Mononuclear cell (primary cell): Measurements from ENCODE around the gene NR6A1. TPM values are rescaled to one million over a fixed set of nuclear protein-coding genes. Genes with fewer than 3 reads are reported as not detected.

Source experiments
- H3K27me3 ChIP-seq: 2 replicates; pipeline ENCODE4 v1.6.0; 2011; ENCODE audit warnings: low read length, control low read depth; ENCODE audit not compliant: insufficient read depth
- H3K4me1 ChIP-seq: 2 replicates; pipeline ENCODE4 v1.5.1; 2011; ENCODE audit warnings: mild to moderate bottlenecking, low read length, control low read depth; ENCODE audit not compliant: insufficient read depth
- H3K4me3 ChIP-seq: 2 replicates; pipeline ENCODE4 v1.5.1; 2011; ENCODE audit warnings: mild to moderate bottlenecking, low read length, moderate library complexity
- H3K9me3 ChIP-seq: 2 replicates; pipeline ENCODE4 v1.5.1; 2011; ENCODE audit warnings: low read depth, mild to moderate bottlenecking, control low read depth, low read length
- total RNA-seq: library from RNA; depleted of rRNA; stranded (reverse); fragments of >200 nt; gene quantifications from one replicate; pipeline ENCODE4 v1.2.3, GENCODE V29; 2012

NR6A1 gene
- total RNA-seq, 1 donor, result 0.42 TPM

- Histone ChIP-seq H3K27me3 (no peaks in the 10 kb centered on the region), H3K4me1 (peaks cover 13% of the 10 kb centered on the region), H3K4me3 (no peak overlapping the region), H3K9me3 (no peaks in the 10 kb centered on the region)
These were observed 107.0 kb downstream of the NR6A1 start for GRCh38 chr9:124664143-124664542.

DNA sequence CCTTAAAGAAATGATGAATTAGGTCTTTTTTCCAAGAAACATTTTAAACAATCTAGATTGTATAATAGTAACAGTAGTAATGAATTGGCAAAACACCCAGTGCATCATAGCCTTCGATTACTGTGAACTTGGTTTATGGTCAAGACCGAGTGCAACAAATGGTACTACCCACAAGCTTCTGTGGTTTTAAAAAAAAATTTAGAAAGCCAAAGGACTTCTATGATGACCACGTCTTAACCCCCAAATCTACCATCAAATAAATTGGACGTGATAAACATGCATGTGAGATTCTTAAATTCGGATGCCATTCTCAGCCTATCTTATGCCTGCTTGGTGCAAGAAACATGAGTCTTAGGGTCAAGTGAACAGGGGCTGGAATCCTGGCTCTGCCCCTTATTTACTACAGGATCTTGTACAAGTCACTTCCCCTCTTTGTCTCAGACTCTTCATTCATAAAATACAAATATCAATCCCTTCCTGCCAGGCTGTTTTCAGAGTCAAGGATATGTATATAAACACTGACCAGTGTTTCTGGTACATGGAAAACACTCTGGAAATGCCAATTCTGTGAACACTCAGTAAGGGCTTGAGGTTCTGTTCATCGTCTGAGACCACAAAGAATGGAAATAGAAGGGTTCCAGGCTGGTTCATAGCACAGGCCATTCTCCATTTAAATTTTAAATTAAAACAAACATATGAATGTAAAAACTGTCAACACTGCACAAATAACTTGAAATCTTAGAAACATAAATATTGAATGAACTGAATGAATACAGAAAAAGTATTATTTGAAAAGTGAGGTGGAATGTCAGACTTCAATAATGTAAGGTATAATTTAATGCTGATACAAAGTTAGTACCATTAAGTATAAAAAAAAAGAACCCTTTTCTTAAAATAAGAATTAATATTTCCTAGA, 107.8 kb downstream of the NR6A1 start:
- H3K9me3 ChIP-seq, result no peaks in the 10 kb centered on the region
- H3K4me3 ChIP-seq, result no peak overlapping the region
- no peaks in the 10 kb centered on the region for H3K27me3 ChIP-seq
- peaks cover 18% of the 10 kb centered on the region for H3K4me1 ChIP-seq

- Histone ChIP-seq H3K4me3 (no peak overlapping the region), H3K4me1 (peaks cover 24% of the 10 kb centered on the region), H3K27me3 (no peaks in the 10 kb centered on the region), H3K9me3 (no peaks in the 10 kb centered on the region)
These were observed 108.5 kb downstream of the NR6A1 start for GRCh38 chr9:124662561-124662960.

GRCh38 chr9:124661271-124661670, 109.8 kb downstream of the NR6A1 start:
- H3K27me3 ChIP-seq, result no peaks in the 10 kb centered on the region
- no peaks in the 10 kb centered on the region for H3K9me3 ChIP-seq
- H3K4me1 ChIP-seq, result peaks cover 24% of the 10 kb centered on the region
- H3K4me3 ChIP-seq, result no peak overlapping the region

DNA sequence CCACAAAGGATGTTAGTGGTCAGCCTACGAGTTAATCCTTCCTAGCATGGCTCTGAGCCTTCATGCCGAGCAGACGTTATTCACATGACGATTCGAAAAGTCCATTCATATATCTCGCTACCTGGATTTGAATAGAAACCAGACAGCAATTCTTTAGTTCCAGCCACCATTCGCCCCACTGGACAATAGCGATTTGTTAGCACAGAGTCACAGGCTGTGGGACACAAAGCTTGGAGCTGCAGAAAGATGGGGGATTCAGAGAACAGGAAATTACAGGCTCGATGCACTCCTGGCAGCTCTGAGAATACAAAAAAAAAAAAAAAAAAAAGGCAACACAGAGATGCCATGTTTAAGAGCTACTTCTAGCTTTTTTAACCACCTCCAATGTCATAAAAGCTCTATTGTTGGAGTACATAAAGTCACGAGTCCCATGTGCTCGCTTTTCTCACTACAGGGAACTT, 110.7 kb downstream of the NR6A1 start:
- H3K4me3 ChIP-seq, result peak overlapping the region; percentile 37
- H3K9me3 ChIP-seq, result no peaks in the 10 kb centered on the region
- H3K27me3 ChIP-seq, result no peaks in the 10 kb centered on the region
- peaks cover 24% of the 10 kb centered on the region for H3K4me1 ChIP-seq

GRCh38 chr9:124659099-124659659, 111.9 kb downstream of the NR6A1 start:
- Histone ChIP-seq H3K27me3 (no peaks in the 10 kb centered on the region), H3K9me3 (no peaks in the 10 kb centered on the region), H3K4me3 (peak overlapping the region; percentile 52), H3K4me1 (peaks cover 27% of the 10 kb centered on the region)

GRCh38 chr9:124658165-124659017, 112.7 kb downstream of the NR6A1 start:
- Histone ChIP-seq H3K4me3 (peak overlapping the region; percentile 52), H3K9me3 (no peaks in the 10 kb centered on the region), H3K4me1 (peaks cover 29% of the 10 kb centered on the region), H3K27me3 (no peaks in the 10 kb centered on the region)

- H3K27me3 ChIP-seq, result no peaks in the 10 kb centered on the region
- no peaks in the 10 kb centered on the region for H3K9me3 ChIP-seq
- peaks cover 26% of the 10 kb centered on the region for H3K4me1 ChIP-seq
These were observed 113.6 kb downstream of the NR6A1 start for GRCh38 chr9:124657516-124657915.

DNA sequence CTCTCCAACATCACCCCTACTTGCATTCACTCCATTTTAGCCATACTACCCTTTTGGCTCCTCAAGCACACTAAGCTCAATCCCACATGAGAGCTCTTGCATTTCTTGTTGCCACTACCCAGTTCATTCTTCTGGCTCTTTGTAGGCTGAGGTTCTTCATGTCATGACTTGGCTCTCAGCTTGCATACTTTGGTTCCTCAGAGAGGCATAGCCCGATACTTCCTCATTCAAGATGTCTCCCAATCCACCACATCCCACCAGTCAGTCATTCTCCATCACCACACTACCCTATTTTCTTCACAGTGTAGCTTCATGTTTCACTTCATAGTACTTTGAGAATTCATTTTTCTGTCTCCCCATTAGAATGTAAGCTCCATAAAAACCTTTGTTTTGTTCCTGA, 116.7 kb downstream of the NR6A1 start:
- no peaks in the 10 kb centered on the region for H3K27me3 ChIP-seq
- H3K4me3 ChIP-seq, result no peak overlapping the region
- H3K9me3 ChIP-seq, result no peaks in the 10 kb centered on the region
- peaks cover 19% of the 10 kb centered on the region for H3K4me1 ChIP-seq

More at GRCh38 chr9:124657516-124657915, 113.6 kb downstream of the NR6A1 start:
- no peak overlapping the region for H3K4me3 ChIP-seq

- Histone ChIP-seq H3K27me3 (no peaks in the 10 kb centered on the region), H3K4me3 (no peak overlapping the region), H3K4me1 (peaks cover 6% of the 10 kb centered on the region), H3K9me3 (no peaks in the 10 kb centered on the region)
These were observed 118.3 kb downstream of the NR6A1 start for GRCh38 chr9:124652615-124653393.

- Histone ChIP-seq H3K4me3 (no peak overlapping the region), H3K9me3 (no peaks in the 10 kb centered on the region), H3K27me3 (no peaks in the 10 kb centered on the region), H3K4me1 (peaks cover 5% of the 10 kb centered on the region)
These were observed 118.9 kb downstream of the NR6A1 start for GRCh38 chr9:124652203-124652602.

DNA sequence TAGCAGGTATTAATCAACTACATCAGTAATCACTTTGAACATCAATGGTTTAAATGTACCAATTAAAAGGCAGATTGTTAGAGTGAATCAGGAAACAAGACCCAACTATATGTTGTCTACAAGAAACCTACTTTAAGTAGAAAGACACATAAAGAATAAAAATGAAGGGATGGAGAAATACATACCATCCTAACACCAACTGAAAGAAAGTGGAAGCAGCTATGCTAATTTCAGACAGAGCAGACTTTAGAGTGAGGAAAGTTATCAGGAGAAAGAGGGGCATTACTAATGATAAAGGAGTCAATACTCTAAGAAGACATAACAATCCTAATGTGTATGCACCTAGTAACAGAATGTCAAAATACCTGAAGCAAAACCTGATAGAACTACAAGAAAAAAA, 125.8 kb downstream of the NR6A1 start:
- H3K4me1 ChIP-seq, result no peaks in the 10 kb centered on the region
- H3K4me3 ChIP-seq, result no peak overlapping the region
- H3K9me3 ChIP-seq, result peaks cover 10% of the 10 kb centered on the region
- H3K27me3 ChIP-seq, result no peaks in the 10 kb centered on the region

GRCh38 chr9:124639637-124640036, 131.5 kb downstream of the NR6A1 start:
- no peak overlapping the region for H3K4me3 ChIP-seq
- H3K9me3 ChIP-seq, result no peaks in the 10 kb centered on the region
- no peaks in the 10 kb centered on the region for H3K4me1 ChIP-seq
- no peaks in the 10 kb centered on the region for H3K27me3 ChIP-seq

GRCh38 chr9:124635285-124635684, 135.8 kb downstream of the NR6A1 start:
- H3K4me3 ChIP-seq, result no peak overlapping the region
- no peaks in the 10 kb centered on the region for H3K27me3 ChIP-seq
- H3K4me1 ChIP-seq, result no peaks in the 10 kb centered on the region
- no peaks in the 10 kb centered on the region for H3K9me3 ChIP-seq
